Activated CD8-positive, alpha-beta memory T cell treated with anti-CD3 and anti-CD28 coated beads for 4 hours (primary cell): ENCODE measurements around the gene FOXP2.
"Not testable (repeated sequence)": the region's sequence is repeated elsewhere in the genome, so short reads cannot be mapped to it uniquely, and the experiment has no call there.

Experiments used
- DNase-seq, 2 donors: peaks; one replicate each; pipeline ENCODE4 v3.0.0-alpha.2; 2020; ENCODE audit warnings: low read depth in 2 of 2

The FOXP2 gene

DNA sequence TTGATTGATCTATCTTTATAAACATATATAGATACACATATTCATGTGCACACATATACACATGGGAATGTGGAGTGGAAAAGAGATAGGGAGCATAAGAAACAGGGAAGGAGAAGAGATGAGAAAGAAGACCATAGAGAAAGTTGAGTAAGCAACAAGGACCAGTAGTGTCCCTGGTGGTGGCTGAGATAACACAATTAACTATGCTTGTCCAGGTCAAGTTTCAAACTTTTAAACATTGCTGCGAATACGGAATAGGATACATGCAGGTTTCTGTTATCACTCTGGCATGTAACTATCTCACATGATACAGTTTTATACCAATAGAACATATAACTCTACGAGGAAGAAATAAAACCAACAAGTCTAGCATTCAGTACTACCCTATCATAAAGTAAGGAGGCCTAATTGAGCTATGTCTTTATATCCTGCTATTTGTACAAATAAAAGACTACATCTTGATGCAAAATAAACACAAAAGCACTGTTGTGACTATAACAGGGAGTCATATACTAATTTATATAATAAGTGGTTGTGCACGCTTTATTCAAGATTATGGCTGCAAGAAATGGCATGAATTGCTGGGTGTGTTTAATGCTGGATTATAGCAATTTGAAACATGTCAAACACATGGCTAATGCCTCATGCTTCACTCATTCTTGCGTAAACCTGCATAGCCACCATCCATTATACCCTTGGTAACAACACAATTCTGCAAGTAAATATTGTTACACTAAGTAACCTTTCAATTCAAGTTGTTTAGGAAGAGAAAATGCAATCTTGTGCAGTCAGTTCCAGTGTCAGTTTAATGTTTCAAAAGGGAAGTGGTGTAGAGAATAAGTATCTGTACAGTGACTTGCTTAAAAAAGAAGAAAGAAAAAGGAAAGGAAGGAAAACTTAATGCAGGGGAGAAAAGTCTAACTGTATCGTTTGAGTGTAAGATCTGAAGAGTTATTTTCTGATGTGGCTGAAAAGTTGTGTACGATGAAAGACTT, 8.2 kb downstream of the FOXP2 start:
- DNase-seq = no peak

DNA sequence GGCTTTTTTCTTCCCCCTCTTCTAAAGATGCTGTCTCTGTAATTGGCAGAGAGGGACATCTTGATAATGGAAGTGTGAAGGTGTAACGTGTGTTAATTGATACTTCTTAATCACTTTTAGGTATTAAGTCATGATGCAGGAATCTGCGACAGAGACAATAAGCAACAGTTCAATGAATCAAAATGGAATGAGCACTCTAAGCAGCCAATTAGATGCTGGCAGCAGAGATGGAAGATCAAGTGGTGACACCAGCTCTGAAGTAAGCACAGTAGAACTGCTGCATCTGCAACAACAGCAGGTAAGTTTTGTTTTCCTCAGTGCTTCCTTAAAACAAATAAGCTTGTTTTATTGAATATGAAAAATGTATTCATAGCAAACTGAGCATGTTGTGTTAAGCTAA, 11.8 kb downstream of the FOXP2 start:
- DNase-seq = no peak

DNA sequence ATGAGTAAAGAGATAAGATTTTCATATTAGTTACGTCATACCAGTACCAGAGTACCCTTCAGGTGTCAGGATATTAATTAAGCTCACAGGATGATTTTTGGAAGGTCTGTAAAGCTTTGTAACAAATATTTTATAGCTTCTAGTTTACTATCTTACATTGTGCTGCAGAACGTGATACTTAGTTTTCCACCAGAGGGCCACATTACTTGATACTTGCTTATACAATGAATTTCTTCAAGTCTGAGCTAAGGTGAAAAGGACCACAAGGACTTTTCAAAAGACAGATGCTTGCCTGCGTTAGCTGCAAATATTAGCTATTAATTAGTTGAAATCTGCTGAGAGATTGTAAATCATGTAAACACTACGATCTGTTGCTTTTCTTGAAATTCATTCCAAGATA, 12.2 kb downstream of the FOXP2 start:
- no peak for DNase-seq

DNA sequence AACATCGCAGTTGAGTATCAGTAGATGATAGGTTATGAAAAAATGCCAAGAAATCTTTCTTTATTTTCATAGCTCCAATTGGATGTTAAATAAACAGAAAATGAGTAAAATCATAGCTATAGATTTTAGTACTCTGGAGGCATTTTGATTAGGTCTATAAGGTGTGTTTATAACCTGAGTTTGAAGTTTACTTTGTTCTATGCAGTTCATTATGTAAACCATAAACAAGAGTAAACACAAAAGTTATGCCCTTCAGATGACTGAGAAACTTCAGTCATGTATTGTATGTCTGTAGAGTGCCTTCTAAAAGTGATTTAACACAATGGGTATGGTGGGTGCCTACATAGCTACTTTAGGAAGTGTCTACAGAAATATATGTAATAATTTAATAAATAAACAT, 13.6 kb downstream of the FOXP2 start:
- no peak for DNase-seq

DNA sequence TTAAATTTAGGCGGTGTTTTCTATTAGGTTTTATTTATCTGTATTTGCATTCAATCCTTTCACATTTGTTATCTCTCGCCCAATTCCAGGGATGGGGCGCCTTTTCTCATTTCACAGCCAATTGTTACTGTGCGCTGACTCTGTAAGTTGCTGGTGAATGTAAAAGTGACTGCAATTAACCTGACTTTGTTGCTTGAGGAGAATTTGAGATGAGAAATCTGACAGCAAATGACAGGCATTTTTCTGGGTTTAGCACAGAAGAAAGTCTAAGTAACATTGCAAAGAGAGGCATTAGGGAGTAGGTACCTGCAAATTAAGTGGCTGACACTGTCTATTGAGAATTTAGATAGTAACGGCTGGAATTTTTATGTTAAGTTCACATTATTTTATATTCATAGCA, 16.6 kb downstream of the FOXP2 start:
- no peak for DNase-seq

DNA sequence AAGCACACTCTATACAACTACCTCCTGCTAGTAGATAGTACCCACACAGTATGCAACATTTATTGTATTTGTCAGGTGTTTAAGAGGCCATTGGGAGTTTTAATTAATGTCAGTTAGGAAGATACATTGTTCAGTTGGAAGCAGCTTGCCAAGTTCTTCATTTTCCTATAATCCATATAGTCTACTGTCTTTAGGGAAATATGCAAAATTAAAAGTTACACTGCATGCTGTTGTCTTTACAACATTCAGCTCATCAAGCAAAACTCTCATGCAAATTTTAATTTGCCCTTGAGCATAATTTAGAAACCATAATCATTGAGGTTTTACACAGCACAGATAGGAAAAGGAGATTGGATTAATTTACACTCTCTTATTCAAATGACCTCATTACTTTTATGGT, 17.4 kb downstream of the FOXP2 start:
- DNase-seq = no peak

DNA sequence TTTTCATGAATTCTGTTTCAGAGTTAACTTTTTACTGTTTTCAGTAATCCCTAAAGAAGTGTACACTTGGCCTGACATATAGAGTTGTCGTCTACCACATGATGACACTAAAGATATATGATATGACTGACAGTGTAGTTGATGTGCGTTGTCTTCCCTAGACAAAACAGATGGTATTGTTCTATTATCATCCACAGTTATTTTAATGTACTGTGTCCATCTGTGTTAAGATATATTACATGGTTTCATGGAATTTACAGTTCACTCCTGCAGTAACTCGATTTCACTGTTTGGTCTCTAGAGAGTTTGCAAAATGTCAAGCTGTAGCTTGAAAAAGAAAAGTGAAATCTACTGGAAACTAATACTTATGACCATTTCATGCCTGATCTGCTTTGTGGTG, 18.1 kb downstream of the FOXP2 start:
- DNase-seq = no peak

DNA sequence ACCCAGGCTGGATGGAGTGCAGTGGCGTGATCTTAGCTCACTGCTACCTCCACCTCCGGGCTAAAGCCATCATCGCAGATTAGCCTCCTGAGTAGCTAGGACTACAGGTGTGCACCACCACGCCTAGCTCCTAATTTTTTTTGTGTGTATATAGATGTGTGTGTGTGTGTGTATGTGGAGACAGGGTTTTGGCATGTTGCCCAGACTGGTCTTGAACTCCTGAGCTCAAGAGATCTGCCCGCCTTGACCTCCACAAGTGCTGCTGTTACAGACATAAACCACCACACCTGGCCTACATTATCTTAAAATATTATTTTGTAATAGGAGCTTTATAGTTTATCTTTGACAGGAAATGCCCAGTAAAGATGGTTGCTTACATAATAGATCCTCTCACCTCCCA, 25.0 kb downstream of the FOXP2 start:
- DNase-seq = no peak

DNA sequence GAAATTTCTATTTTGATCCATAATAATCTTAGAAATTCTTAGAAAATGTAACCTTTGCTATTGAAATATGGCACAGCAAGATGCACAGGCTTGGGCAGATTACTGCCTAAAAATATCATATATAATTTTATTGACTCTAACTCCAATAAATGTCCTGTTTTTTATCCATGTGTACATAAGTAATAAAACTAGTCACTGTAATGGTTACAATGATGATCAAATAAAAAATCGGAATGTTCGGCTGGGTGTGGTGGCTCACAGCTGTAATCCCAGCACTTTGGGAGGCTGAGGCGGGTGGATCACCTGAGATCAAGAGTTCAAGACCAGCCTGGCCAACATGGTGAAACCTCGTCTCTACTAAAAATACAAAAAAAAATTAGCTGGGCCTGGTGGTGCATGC, 26.3 kb downstream of the FOXP2 start:
- DNase-seq = not testable (repeated sequence)

DNA sequence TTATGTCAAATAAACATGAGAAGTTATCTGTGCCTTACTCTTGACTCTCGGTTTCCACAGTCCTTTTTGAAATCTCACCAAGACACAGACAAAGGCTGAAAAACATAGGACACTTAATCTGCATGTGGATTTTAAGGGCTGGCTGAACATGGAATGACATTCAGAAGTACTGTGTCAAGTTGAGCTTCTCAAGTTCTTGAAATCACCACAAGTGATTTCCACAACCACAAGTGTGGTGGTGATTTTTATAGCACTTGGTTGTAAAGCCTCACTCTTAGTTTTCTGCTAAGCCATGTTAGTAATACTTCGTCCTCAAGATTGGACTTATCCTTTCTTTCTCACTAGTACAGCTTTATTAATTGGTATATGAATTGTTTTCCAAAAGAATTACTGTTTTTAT, 29.6 kb downstream of the FOXP2 start:
- DNase-seq = no peak

DNA sequence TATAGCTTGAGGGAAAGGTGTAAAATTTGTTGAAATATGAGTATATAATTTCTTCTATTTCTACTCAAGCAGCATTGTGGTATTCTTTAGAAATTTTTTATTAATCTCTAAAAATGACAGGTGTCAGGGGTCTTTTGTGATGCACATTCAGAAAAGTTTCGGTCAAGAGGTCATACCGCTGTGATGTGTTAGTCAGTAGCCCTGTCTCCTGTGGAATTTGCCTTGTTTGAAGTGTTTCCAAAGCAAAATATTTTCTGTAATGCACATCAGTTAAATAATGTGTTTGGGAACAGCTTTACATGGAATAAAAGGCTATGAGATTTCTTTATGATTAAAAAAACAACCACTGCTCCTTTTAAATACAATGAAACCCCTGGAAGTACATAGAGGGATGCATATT, 35.8 kb downstream of the FOXP2 start:
- no peak for DNase-seq

DNA sequence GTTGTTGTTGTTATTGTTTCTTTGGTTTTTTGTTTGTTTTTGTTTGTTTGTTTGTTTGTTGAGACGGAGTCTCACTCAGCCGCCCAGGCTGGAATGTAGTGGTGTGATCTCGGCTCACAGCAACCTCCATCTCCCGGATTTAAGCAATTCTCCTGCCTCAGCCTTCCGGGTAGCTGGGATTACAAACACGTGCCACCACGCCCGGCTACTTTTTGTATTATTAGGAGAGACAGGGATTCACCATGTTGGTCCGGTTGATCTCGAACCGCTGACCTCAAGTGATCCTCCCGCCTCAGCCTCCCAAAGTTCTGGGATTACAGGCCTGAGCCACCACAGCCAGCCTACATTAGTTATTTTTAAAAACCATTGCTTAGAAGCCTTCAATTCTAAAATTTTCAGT, 45.0 kb downstream of the FOXP2 start:
- DNase-seq = no peak

DNA sequence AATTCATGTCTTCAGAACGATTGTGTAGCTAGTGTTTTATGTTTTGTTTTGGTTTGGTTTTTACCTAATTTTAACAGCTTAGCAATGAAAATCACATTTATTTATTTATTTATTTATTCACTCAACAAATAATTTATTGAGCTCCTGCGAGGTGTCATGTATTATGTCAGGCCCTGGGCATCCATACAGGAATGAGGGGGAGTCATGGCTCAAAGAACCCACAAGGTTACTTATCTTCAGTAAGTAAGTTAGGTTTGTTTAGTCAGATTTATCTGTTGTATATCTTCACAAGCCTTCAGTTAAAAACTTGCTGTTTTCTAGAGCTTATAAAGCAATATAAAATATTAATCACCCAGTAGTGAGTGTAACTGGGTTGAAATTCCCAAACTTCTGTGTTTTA, 45.4 kb downstream of the FOXP2 start:
- no peak for DNase-seq

DNA sequence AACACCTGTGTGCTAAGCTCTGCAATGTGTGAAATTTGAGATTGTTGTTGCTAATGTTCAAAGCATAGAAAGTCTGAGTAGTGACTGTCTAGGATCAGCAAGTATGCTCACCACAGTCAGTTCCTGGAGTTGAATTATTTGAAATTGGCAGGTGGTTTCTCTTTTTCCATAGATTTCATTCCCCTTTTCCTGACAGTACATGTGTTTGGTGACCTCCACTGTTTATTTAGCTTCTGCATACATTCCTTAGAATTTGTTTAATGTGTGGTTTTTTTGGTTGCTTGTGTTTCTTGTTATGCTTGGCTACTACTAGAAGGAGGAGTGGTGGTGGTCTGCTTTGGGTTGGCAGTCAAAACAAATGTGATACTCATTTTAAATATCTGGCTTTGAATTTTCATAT, 52.3 kb downstream of the FOXP2 start:
- DNase-seq = no peak

DNA sequence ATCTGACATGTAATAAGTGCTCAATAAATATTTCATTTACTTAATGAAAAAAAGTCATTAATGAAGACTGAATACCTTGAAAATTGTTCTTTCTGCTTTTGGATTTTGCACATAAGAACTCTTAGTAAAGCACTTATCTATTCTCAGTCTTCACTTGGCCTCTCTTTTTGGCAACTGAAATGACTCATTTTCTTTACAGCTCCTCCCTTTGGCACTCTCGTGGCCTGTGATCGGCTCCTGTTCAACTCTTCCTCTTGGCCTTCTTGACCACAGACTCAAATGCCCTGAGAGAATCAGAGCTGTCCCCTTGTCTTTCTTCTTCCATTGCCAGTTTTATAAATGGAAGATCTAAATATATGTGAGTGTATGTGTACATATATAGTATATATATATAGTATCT, 54.2 kb downstream of the FOXP2 start:
- no peak for DNase-seq

DNA sequence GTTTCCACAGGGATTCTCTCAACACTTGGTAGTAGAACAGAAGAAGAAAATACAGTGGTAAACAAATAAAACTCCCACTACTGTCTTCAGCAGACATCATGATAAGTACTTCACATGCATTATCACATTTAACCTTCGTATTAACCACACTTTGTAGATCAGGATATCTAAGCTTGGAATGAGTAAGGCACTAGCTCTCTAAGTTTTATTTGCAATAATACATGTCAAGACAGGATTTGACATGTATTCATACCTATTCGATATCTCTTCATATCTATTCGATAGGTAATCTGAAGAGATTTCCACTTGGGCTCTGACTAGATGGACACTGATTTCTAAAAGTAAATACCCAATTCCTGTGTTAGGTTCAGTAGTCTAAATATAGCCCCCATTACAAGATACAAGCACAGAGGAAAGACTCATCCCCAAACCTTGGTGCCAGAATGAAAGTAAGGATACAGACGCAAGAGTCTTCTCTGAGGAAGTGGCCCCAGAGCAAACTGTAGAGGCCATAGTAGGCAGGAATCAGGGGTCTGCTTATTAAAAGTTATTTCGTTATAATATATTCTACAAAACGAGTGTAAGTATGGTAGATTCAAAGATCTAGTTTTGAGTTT, 58.4 kb downstream of the FOXP2 start:
- no peak for DNase-seq

DNA sequence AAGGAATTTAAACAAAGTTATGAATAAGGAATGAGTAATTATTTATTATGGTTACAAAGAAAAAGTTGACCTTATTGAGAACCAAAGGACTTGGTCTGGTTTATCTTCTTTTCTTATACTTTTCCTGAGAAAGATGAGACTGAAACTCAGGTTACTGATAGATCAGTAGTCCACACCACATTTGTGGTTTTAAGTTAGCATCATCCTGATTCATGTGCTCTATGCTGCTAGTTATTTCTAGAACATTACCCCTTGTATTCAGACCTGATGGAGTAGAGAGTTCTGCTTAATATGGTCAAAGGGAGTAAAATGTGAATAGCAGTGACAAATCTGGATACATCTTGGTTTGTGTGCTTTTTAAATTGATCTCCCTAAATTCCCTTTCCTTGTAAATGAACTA, 63.8 kb downstream of the FOXP2 start:
- no peak for DNase-seq

DNA sequence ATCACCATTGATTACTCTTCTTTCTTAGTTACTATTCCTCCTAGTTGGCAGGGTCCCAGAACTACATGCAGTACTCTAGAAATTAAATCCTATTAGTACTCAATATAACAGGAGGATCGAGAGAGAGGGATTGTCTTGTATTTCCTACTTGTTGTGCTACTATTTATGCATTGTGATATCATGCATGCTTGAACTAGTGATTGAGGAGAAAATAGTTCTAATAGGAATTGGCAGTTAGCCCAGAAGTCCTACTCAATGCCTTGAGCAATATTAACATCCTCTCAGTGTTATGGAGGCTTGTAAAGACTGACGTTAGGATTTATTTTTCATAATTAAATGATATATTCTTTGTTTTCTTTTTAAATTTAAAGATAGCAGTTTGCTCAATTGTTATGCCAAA, 67.4 kb downstream of the FOXP2 start:
- no peak for DNase-seq

DNA sequence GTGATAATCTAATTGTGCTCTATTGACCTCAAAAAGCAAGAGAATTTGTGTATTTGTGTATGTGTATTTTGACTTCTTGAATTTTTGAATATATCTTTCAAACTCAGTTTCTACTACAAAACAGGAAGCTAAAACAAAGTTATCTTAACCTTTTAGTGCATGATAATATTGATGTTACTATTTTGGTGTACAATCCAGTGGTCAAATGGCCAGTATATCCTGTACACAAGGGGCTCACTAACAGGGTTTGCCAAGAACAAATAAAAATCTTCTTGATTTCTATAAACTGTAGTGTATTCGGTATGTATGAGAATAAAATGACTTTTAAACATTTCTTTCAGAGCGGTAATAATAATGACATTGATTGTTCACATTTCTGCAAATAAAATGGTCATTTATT, 69.6 kb downstream of the FOXP2 start:
- no peak for DNase-seq

DNA sequence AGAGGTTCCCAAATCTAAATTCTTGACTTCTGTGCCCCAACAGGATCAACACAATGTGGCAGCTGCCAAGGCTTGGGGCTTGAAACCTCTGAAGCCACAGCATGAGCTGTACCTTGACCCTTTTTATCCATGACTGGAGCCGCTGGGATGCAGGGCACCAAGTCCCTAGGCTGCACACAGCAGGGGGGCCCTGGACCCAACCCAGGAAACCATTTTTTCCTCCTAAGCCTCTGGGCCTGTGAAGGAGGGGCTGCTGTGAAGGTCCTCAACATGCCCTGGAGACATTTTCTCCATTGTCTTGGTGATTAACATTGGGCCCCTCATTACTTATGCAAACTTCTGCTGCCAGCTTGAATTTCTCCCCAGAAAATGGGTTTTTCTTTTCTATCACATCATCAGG, 72.6 kb downstream of the FOXP2 start:
- no peak for DNase-seq

DNA sequence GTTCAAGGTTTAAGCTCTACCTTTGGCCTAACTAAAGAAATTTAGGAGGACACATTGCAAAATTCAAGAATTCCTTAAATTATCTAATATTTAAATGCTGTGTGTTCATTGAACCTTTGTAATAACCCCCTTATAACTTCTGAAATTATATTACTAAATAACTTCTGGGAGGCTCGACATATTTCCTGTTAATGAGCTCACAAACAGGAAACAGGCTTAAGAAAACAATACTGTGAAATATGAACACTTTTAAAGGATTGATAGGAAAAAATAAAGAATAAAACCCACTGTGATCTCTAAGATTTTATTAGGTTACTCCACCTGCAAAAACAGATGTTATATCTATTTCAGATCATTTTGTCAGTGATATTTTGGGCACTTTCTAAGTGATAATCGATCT, 74.1 kb downstream of the FOXP2 start:
- DNase-seq = no peak

DNA sequence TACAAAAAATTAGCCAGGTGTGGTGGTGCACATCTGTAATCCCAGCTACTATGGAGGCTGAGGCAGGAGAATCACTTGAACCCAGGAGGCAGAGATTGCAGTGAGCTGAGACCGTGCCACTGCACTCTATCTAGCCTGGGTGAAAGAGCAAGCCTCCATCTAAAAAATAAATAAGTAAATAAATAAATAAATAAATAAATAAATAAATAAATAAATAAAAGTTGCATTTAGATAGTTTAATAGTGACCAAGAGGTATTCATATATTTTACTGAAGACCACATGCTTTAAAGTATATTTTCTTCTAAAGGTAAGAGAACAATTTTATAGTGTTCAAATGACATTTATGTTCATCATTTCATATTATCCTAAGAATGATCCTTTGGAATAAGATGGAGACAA, 82.9 kb downstream of the FOXP2 start:
- not testable (repeated sequence) for DNase-seq

DNA sequence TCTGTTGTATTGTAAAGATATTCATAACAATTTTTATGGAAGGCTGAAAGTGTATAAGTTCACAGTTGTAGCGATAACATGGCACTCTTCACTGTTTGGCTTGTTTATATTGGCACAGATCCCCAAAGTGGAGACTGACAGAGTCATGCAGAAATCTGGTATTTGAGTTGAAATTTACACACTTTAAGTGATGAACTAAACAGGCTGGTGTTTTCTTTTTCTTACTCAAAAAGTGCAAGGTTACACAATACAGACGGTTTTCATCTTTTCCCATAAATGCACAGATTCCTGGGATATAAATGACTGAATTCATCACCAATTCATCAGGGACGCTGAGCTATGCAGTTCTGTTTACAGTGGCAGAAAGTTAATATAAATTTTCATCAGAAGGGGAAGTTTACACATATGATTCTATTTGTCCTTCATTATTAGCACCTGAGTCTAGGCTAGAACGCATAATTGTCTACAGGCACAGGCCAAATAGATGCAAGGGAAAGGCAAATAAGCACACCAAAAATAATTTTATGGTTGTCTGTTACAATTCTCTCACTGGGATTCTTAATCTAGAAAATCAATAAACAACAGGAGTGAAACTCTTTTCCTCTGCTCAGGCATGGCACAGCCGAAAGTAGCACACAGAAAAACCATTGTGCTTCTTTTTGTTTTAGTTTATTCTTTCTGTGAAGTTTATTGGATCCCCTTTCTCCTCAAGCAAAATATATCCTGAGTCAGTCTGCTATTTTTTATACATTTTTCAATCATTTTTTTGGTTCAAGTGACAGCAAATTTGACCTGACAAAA, 88.0 kb downstream of the FOXP2 start:
- no peak for DNase-seq
